Measurements from ENCODE around the gene HIPK2. TPM values are rescaled to one million over a fixed set of nuclear protein-coding genes. Genes with fewer than 3 reads are reported as not detected.
"Not testable (repeated sequence)": the region's sequence is repeated elsewhere in the genome, so short reads cannot be mapped to it uniquely, and the experiment has no call there.

Gene HIPK2
- total RNA-seq, 3 donors from 2014 or later, result 20.3 to 26.8 (median 26.1) TPM

- peaks cover 15% of the 10 kb centered on the region for H3K36me3 Mint-ChIP-seq (ENCODE audit: insufficient read depth)
- H3K4me3 Mint-ChIP-seq; DNase-seq; H3K27me3 Mint-ChIP-seq (ENCODE audit: low read depth); H3K9me3 Mint-ChIP-seq; ATAC-seq: not testable (repeated sequence)
- peaks cover 42% of the 10 kb centered on the region for H3K4me1 Mint-ChIP-seq (ENCODE audit: low read depth)
Observed at GRCh38 chr7:139670662-139671061, 107.1 kb downstream of the HIPK2 start.

GRCh38 chr7:139669106-139670061 lies 108.4 kb downstream of the HIPK2 start:
- Mint-ChIP-seq H3K4me3 (peak overlapping the region; percentile 34), H3K9me3 (no peaks in the 10 kb centered on the region)
- ATAC-seq, result peak; percentile 65 to 79

GRCh38 chr7:139667377-139667776 lies 110.4 kb downstream of the HIPK2 start:
- Mint-ChIP-seq H3K9me3 (no peaks in the 10 kb centered on the region), H3K27me3 (ENCODE audit: low read depth) (no peaks in the 10 kb centered on the region), H3K36me3 (ENCODE audit: insufficient read depth) (peaks cover 14% of the 10 kb centered on the region), H3K4me1 (ENCODE audit: low read depth) (peaks cover 22% of the 10 kb centered on the region), H3K4me3 (no peak overlapping the region)
- ATAC-seq (no peak), DNase-seq (no peak)

More at GRCh38 chr7:139669106-139670061, 108.4 kb downstream of the HIPK2 start:
- Mint-ChIP-seq H3K36me3 (ENCODE audit: insufficient read depth) (peaks cover 17% of the 10 kb centered on the region), H3K4me1 (ENCODE audit: low read depth) (peaks cover 35% of the 10 kb centered on the region), H3K27me3 (ENCODE audit: low read depth) (no peaks in the 10 kb centered on the region)
- DNase-seq, result no peak

GRCh38 chr7:139666501-139666900 lies 111.3 kb downstream of the HIPK2 start:
- DNase-seq, result no peak
- H3K4me1 Mint-ChIP-seq (ENCODE audit: low read depth), result peaks cover 31% of the 10 kb centered on the region
- H3K27me3 Mint-ChIP-seq (ENCODE audit: low read depth), result no peaks in the 10 kb centered on the region
- no peaks in the 10 kb centered on the region for H3K9me3 Mint-ChIP-seq
- H3K4me3 Mint-ChIP-seq, result no peak overlapping the region
- peaks cover 14% of the 10 kb centered on the region for H3K36me3 Mint-ChIP-seq (ENCODE audit: insufficient read depth)
- ATAC-seq, result no peak

GRCh38 chr7:139664434-139664833 lies 113.4 kb downstream of the HIPK2 start:
- H3K27me3 Mint-ChIP-seq (ENCODE audit: low read depth), result no peaks in the 10 kb centered on the region
- peaks cover 17% of the 10 kb centered on the region for H3K36me3 Mint-ChIP-seq (ENCODE audit: insufficient read depth)
- H3K4me1 Mint-ChIP-seq (ENCODE audit: low read depth), result peaks cover 29% of the 10 kb centered on the region
- no peak overlapping the region for H3K4me3 Mint-ChIP-seq
- ATAC-seq, result no peak
- DNase-seq, result no peak
- no peaks in the 10 kb centered on the region for H3K9me3 Mint-ChIP-seq

GRCh38 chr7:139663608-139664177 lies 114.1 kb downstream of the HIPK2 start:
- Mint-ChIP-seq H3K4me1 (ENCODE audit: low read depth) (peaks cover 25% of the 10 kb centered on the region), H3K27me3 (ENCODE audit: low read depth) (no peaks in the 10 kb centered on the region), H3K9me3 (no peaks in the 10 kb centered on the region), H3K4me3 (no peak overlapping the region), H3K36me3 (ENCODE audit: insufficient read depth) (peaks cover 13% of the 10 kb centered on the region)
- DNase-seq, result no peak
- ATAC-seq, result no peak

GRCh38 chr7:139661903-139662302 lies 115.9 kb downstream of the HIPK2 start:
- peaks cover 31% of the 10 kb centered on the region for H3K4me1 Mint-ChIP-seq (ENCODE audit: low read depth)
- no peak overlapping the region for H3K4me3 Mint-ChIP-seq
- H3K36me3 Mint-ChIP-seq (ENCODE audit: insufficient read depth), result peaks cover 13% of the 10 kb centered on the region
- no peaks in the 10 kb centered on the region for H3K9me3 Mint-ChIP-seq
- H3K27me3 Mint-ChIP-seq (ENCODE audit: low read depth), result no peaks in the 10 kb centered on the region
- DNase-seq (no peak), ATAC-seq (no peak)

GRCh38 chr7:139661043-139661440 lies 116.8 kb downstream of the HIPK2 start:
- H3K4me1 Mint-ChIP-seq (ENCODE audit: low read depth), result peaks cover 33% of the 10 kb centered on the region
- H3K4me3 Mint-ChIP-seq, result no peak overlapping the region
- no peak for ATAC-seq
- DNase-seq, result no peak
- peaks cover 14% of the 10 kb centered on the region for H3K36me3 Mint-ChIP-seq (ENCODE audit: insufficient read depth)
- no peaks in the 10 kb centered on the region for H3K9me3 Mint-ChIP-seq
- H3K27me3 Mint-ChIP-seq (ENCODE audit: low read depth), result no peaks in the 10 kb centered on the region

- Mint-ChIP-seq H3K9me3 (no peaks in the 10 kb centered on the region), H3K36me3 (ENCODE audit: insufficient read depth) (peaks cover 12% of the 10 kb centered on the region), H3K4me3 (no peak overlapping the region), H3K4me1 (ENCODE audit: low read depth) (peaks cover 35% of the 10 kb centered on the region), H3K27me3 (ENCODE audit: low read depth) (no peaks in the 10 kb centered on the region)
- ATAC-seq (no peak), DNase-seq (no peak)
Observed at GRCh38 chr7:139660317-139661042, 117.3 kb downstream of the HIPK2 start.

- H3K9me3 Mint-ChIP-seq, result no peaks in the 10 kb centered on the region
- ATAC-seq (no peak), DNase-seq (no peak)
- peaks cover 10% of the 10 kb centered on the region for H3K36me3 Mint-ChIP-seq (ENCODE audit: insufficient read depth)
- no peaks in the 10 kb centered on the region for H3K27me3 Mint-ChIP-seq (ENCODE audit: low read depth)
- H3K4me3 Mint-ChIP-seq, result no peak overlapping the region
- H3K4me1 Mint-ChIP-seq (ENCODE audit: low read depth), result peaks cover 35% of the 10 kb centered on the region
Observed at GRCh38 chr7:139659922-139660316, 117.9 kb downstream of the HIPK2 start.

GRCh38 chr7:139658908-139659675 lies 118.7 kb downstream of the HIPK2 start:
- Mint-ChIP-seq H3K4me3 (no peak overlapping the region), H3K4me1 (ENCODE audit: low read depth) (peaks cover 33% of the 10 kb centered on the region), H3K36me3 (ENCODE audit: insufficient read depth) (peaks cover 7% of the 10 kb centered on the region), H3K27me3 (ENCODE audit: low read depth) (no peaks in the 10 kb centered on the region), H3K9me3 (no peaks in the 10 kb centered on the region)
- DNase-seq (no peak), ATAC-seq (no peak)

- H3K4me1 Mint-ChIP-seq (ENCODE audit: low read depth), result peaks cover 33% of the 10 kb centered on the region
- DNase-seq (no peak), ATAC-seq (no peak)
- H3K36me3 Mint-ChIP-seq (ENCODE audit: insufficient read depth), result peaks cover 7% of the 10 kb centered on the region
- H3K27me3 Mint-ChIP-seq (ENCODE audit: low read depth), result no peaks in the 10 kb centered on the region
- no peak overlapping the region for H3K4me3 Mint-ChIP-seq
- H3K9me3 Mint-ChIP-seq, result no peaks in the 10 kb centered on the region
Observed at GRCh38 chr7:139658296-139658695, 119.5 kb downstream of the HIPK2 start.

- DNase-seq (no peak), ATAC-seq (no peak)
- peaks cover 30% of the 10 kb centered on the region for H3K4me1 Mint-ChIP-seq (ENCODE audit: low read depth)
- no peaks in the 10 kb centered on the region for H3K27me3 Mint-ChIP-seq (ENCODE audit: low read depth)
- no peaks in the 10 kb centered on the region for H3K9me3 Mint-ChIP-seq
- H3K36me3 Mint-ChIP-seq (ENCODE audit: insufficient read depth), result peaks cover 7% of the 10 kb centered on the region
- H3K4me3 Mint-ChIP-seq, result no peak overlapping the region
Observed at GRCh38 chr7:139657725-139658124, 120.1 kb downstream of the HIPK2 start.

- peaks cover 9% of the 10 kb centered on the region for H3K36me3 Mint-ChIP-seq (ENCODE audit: insufficient read depth)
- no peaks in the 10 kb centered on the region for H3K27me3 Mint-ChIP-seq (ENCODE audit: low read depth)
- H3K4me1 Mint-ChIP-seq (ENCODE audit: low read depth), result peaks cover 22% of the 10 kb centered on the region
- DNase-seq (no peak), ATAC-seq (no peak)
- H3K9me3 Mint-ChIP-seq, result no peaks in the 10 kb centered on the region
- H3K4me3 Mint-ChIP-seq, result no peak overlapping the region
Observed at GRCh38 chr7:139656387-139656786, 121.4 kb downstream of the HIPK2 start.
